K562 (cell line): Measurements from ENCODE around the gene SLCO2B1. TPM values are rescaled to one million over a fixed set of nuclear protein-coding genes. Genes with fewer than 3 reads are reported as not detected.

ENCODE experiments used
- ATAC-seq: fragments of 200-7000 bp; cut with Tn5 transposase; 3 replicates; pipeline ENCODE4 v1.9.1; 2020; ENCODE audit warnings: moderate library complexity
- BruUV-seq: library from RNA; stranded (reverse); fragments of 400-500 nt; replicated peaks from 2 replicates; lab custom pipeline; 2021; lab: Mats Ljungman, UMichigan
- CTCF ChIA-PET: fragments of 300-600 bp; formaldehyde crosslinking; extraction: SDS; loops from one replicate; lab custom pipeline; 2021; ENCODE audit warnings: low intra/inter-chr PET ratio; lab: Yijun Ruan, JAX
- POLR2A ChIA-PET: fragments of 300-600, 350-650 bp; sonication (Branson Sonifier 250); formaldehyde crosslinking; extraction: SDS; loops from one replicate; lab custom pipeline; 2021; ENCODE audit warnings: antibody characterized with exemption, inconsistent platforms; lab: Yijun Ruan, JAX
- DNase-seq, 4 experiments: peaks; one replicate each; pipeline versions ENCODE4 v3.0.0 to v3.0.0-alpha.2; 2011 to 2018; ENCODE audit warnings: low spot score in 3 of 4, mixed read lengths in 3 of 4; ENCODE audit errors: extremely low read depth in 1 of 4
- FAIRE-seq: peaks from 2 replicates; lab custom pipeline; 2011; peaks lifted over from hg19 to GRCh38; lab: Jason Lieb, UNC
- H2AFZ ChIP-seq: 2 replicates; pipeline ENCODE4 v1.6.0; 2011; ENCODE audit warnings: low read depth, low read length, control low read depth, inconsistent platforms
- H3K27ac ChIP-seq: fragments of 200-600 bp; 3 replicates; pipeline ENCODE4 v1.8.0; 2011; ENCODE audit warnings: low read depth, mild to moderate bottlenecking, control low read depth, inconsistent platforms, low read length, moderate library complexity, mixed read lengths; ENCODE audit errors: extremely low read depth
- H3K27me3 ChIP-seq, 2 experiments: fragments of 300-600 bp in 1 of 2; 2 replicates in 1 of 2; 3 replicates in 1 of 2; pipeline versions ENCODE4 v1.6.0 to v1.8.0; 2011; ENCODE audit warnings: inconsistent platforms in 2 of 2, low read length in 2 of 2, mild to moderate bottlenecking in 1 of 2, mixed read lengths in 1 of 2, moderate library complexity in 1 of 2; ENCODE audit not compliant: control insufficient read depth in 2 of 2, insufficient read depth in 2 of 2
- H3K36me3 ChIP-seq: fragments of 300-600 bp; 3 replicates; pipeline ENCODE4 v1.8.0; 2011; ENCODE audit warnings: mild to moderate bottlenecking, low read length, inconsistent platforms; ENCODE audit not compliant: control insufficient read depth, insufficient read depth
- H3K4me1 ChIP-seq, 2 experiments: fragments of 200-600 bp in 1 of 2; replicated peaks in 1 of 2; 2 replicates in 1 of 2; 3 replicates in 1 of 2; pipeline versions ENCODE4 v1.5.1 to v1.8.0; 2011; ENCODE audit warnings: inconsistent platforms in 2 of 2, low read length in 2 of 2, mild to moderate bottlenecking in 1 of 2, mixed read lengths in 1 of 2, moderate library complexity in 1 of 2; ENCODE audit not compliant: control insufficient read depth in 2 of 2, insufficient read depth in 2 of 2
- H3K4me2 ChIP-seq: 2 replicates; pipeline ENCODE4 v1.6.1; 2011; ENCODE audit warnings: low read length, control low read depth, inconsistent platforms, mixed read lengths; ENCODE audit not compliant: insufficient read depth
- H3K4me3 ChIP-seq: fragments of 200-600 bp; sonication (generic), shearing (Covaris generic); 2 replicates; pipeline ENCODE4 v1.5.1; 2016; ENCODE audit warnings: control low read depth, inconsistent platforms
- H3K79me2 ChIP-seq: fragments of 200-600 bp; 3 replicates; pipeline ENCODE4 v1.8.0; 2011; ENCODE audit warnings: low read length, inconsistent platforms; ENCODE audit not compliant: control insufficient read depth, insufficient read depth
- H3K9ac ChIP-seq, 2 experiments: 2 replicates each; pipeline versions ENCODE4 v1.6.0 to v1.6.1; 2011; ENCODE audit warnings: low read depth in 2 of 2, low read length in 2 of 2, control low read depth in 1 of 2, inconsistent platforms in 1 of 2, mild to moderate bottlenecking in 1 of 2, mixed read lengths in 1 of 2; ENCODE audit not compliant: insufficient read depth in 1 of 2
- H3K9me1 ChIP-seq: one replicate; pipeline ENCODE4 v1.6.0; 2011; ENCODE audit warnings: inconsistent platforms, mild to moderate bottlenecking, low read length, moderate library complexity; ENCODE audit not compliant: control insufficient read depth, insufficient read depth
- H3K9me3 ChIP-seq: replicated peaks from 2 replicates; pipeline ENCODE4 v1.5.1; 2011; ENCODE audit warnings: low read depth, low read length, inconsistent platforms; ENCODE audit not compliant: control insufficient read depth, insufficient read depth
- H4K20me1 ChIP-seq: replicated peaks from 2 replicates; pipeline ENCODE4 v1.6.1; 2011; ENCODE audit warnings: low read length, inconsistent platforms, mixed read lengths; ENCODE audit not compliant: control insufficient read depth, insufficient read depth
- GABPB1 ChIP-seq: sonication (generic); formaldehyde crosslinking; IDR thresholded peaks from 2 replicates; pipeline ENCODE4 v1.8.0; 2022; ENCODE audit warnings: mild to moderate bottlenecking, missing genetic modification reagents
- STAG1 ChIP-seq: sonication (generic); formaldehyde crosslinking; IDR thresholded peaks from 2 replicates; pipeline ENCODE4 v1.5.0; 2020; ENCODE audit warnings: missing genetic modification reagents, borderline replicate concordance
- ZNF444 ChIP-seq: fragments of 250-450 bp; sonication (Bioruptor Pico); IDR thresholded peaks from 2 replicates; pipeline ENCODE4 v1.4.0; 2020; ENCODE audit warnings: mild to moderate bottlenecking, moderate library complexity
- WGBS: fragments of 100-300 bp; shearing (Covaris generic); methylation state at CpG from one replicate; pipeline ENCODE4 v1.1.6; 2016; ENCODE audit warnings: low coverage, mixed read lengths; ENCODE audit not compliant: insufficient coverage; ENCODE audit errors: missing lambda C conversion rate; 5-methylcytosine and 5-hydroxymethylcytosine counted together
- in situ Hi-C: fragments of 300-500 bp; cut with MboI; formaldehyde crosslinking; loops from 4 replicates; pipeline ENCODE4 v1.15.0; 2018; ENCODE audit warnings: inconsistent platforms, mixed read lengths
- intact Hi-C: fragments of 100-400 bp; cut with micrococcal nuclease; formaldehyde crosslinking; loops from 2 replicates; pipeline ENCODE4 v1.14.2; 2022
- polyA plus RNA-seq, 8 experiments: library from polyadenylated mRNA; depleted of rRNA in 4 of 8; stranded (reverse) in 5 of 8; unstranded in 3 of 8; fragments of >200 nt; fragmentation: Nextera tagmentation in 2 of 8; fragmentation: Illumina TruSeq in 1 of 8; extraction: Ambion mirVana in 2 of 8; extraction: Trizol in 1 of 8; gene quantifications; 2 replicates each; pipeline versions ENCODE4 v1.2.1 to v1.2.3, GENCODE V29; 2011 to 2014; ENCODE audit warnings: inconsistent platforms in 1 of 8, missing spikeins in 1 of 8
- total RNA-seq, 7 experiments: library from RNA; depleted of rRNA in 6 of 7; stranded (reverse); fragments of >200 nt in 6 of 7; fragmentation: Illumina TruSeq in 2 of 7; extraction: Trizol in 2 of 7; gene quantifications; 2 replicates each; pipeline versions ENCODE4 v1.2.1 to v1.2.3, GENCODE V29; 2011 to 2021; ENCODE audit warnings: low replicate concordance in 1 of 7
- TF ChIP-seq, protein P1 (sequence below): fragments of 450-650 bp; IDR thresholded peaks from 2 replicates; pipeline ENCODE4 v1.6.1; 2017; ENCODE audit warnings: antibody characterized with exemption
- TF ChIP-seq, protein P2 (sequence below): fragments of 250-450 bp; sonication (Bioruptor Pico); IDR thresholded peaks from 2 replicates; pipeline ENCODE4 v1.5.0; 2021
- TF ChIP-seq, protein P3 (sequence below), 2 experiments: fragments of 150-350 bp in 1 of 2; IDR thresholded peaks; 2 replicates each; pipeline ENCODE4 v1.6.1; 2012 to 2016; ENCODE audit warnings: low read depth in 2 of 2, low read length in 2 of 2, mild to moderate bottlenecking in 1 of 2, moderate library complexity in 1 of 2
- TF ChIP-seq, protein P4 (sequence below), 3 experiments: IDR thresholded peaks in 2 of 3; conservative IDR thresholded peaks in 1 of 3; 2 replicates each; pipeline ENCODE4 v1.5.1; 2011 to 2012; ENCODE audit warnings: low read length in 3 of 3, mild to moderate bottlenecking in 3 of 3, control low read depth in 2 of 3, improper control_type of control experiment in 1 of 3, inconsistent platforms in 1 of 3, low read depth in 1 of 3, mixed read lengths in 1 of 3, moderate library complexity in 1 of 3; ENCODE audit not compliant: insufficient read depth in 2 of 3
- TF ChIP-seq, protein P5 (sequence below): fragments of 450-650 bp; formaldehyde crosslinking; IDR thresholded peaks from 2 replicates; pipeline ENCODE4 v1.4.0; 2020; ENCODE audit warnings: mild to moderate bottlenecking, moderate library complexity

The SLCO2B1 gene
- total and polyA plus RNA-seq, 9 of the 15 experiments (the other 6 are each of a cell fraction or from before 2014, with no cell fraction given): 0.70 to 14.7 (median 7.6) TPM

DNA sequence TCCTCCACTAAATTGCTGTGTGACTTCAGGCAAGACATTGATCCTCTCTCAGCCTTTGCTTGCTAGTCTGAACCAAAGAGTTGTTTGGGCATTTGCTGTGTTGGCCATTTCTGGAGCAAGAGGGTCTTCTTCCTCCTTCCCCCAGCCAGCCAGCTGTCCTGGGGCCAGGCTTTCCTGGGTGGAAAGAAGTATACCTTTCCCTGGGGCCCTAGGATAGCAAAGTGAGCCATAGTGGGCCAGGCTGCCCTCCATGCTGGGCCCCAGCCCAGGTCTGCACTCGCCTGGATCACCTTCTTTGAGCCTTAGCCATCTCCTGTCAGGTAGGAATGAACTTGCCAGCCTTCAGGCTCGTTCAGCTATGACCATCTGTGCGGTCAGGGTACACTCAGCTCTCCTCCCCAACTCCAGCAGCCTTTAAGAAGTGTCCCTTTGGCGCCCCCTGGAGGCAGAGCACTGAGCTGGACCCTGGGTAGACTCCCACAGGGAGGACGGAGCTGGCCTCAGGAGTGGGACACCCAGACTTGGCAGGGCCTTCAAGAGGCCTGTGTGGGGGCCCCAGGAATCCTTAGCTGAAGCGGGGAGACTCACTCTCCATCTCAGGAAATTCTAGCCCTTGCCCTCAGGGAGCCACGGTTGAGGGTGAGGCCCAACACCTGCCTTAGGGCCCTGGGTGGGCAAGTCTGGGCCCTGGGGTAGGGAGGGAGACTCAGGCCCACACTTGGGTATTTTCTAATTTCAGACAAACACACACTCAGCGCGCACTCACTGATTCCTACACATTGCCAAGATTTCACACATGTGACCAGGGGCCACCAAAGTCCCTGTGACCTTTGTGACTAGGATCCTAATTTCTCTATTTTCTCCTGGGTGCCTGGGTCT, 54.0 kb downstream of the SLCO2B1 start:
- in situ Hi-C loops (loop anchor here (5.0 to 10.0 kb wide), 2 partner anchors 60 to 178 kb away; no protein-coding TSS in a partner anchor), intact Hi-C loops (loop anchor here (1.0 to 5.0 kb wide), 4 partner anchors 42 to 276 kb away; no protein-coding TSS in a partner anchor)
- FAIRE-seq: peak; percentile 85
- BruUV-seq: no TSS peak
- H2AFZ ChIP-seq: no peak overlapping the region
- H3K9me1 ChIP-seq: no peaks in the 10 kb centered on the region
- H3K9ac ChIP-seq: no peak overlapping the region
- peak; percentile 99 for ATAC-seq
- H4K20me1 ChIP-seq: peaks cover 15% of the 10 kb centered on the region; the same call in 1 of the 2 replicates
- H3K79me2 ChIP-seq: no peaks in the 10 kb centered on the region
- H3K4me1 ChIP-seq: peaks cover 6 to 10% of the 10 kb centered on the region in 2 experiments
- no peaks in the 10 kb centered on the region for H3K36me3 ChIP-seq
- H3K4me2 ChIP-seq: no peak overlapping the region
- peak; percentile 87 to 92 (median 90) for DNase-seq
- 3% methylated on average over 9 of the region's 9 CpGs for WGBS
- CTCF ChIA-PET: interaction anchor here (0.5 to 3.4 kb wide), 7 partner anchors 37 to 276 kb away, joined by 3 to 29 read pairs (median 3); no protein-coding TSS in a partner anchor
- no peaks in the 10 kb centered on the region; a peak in 1 of 5 replicates for H3K27me3 ChIP-seq
- H3K4me3 ChIP-seq: no peak overlapping the region
- H3K27ac ChIP-seq: no peak overlapping the region
- no peaks in the 10 kb centered on the region for H3K9me3 ChIP-seq
- POLR2A ChIA-PET: interaction anchor here (0.6 to 1.6 kb wide), 5 partner anchors 9 to 455 kb away, joined by 3 to 5 read pairs (median 4); no protein-coding TSS in a partner anchor
- TF ChIP-seq, protein P1, sequence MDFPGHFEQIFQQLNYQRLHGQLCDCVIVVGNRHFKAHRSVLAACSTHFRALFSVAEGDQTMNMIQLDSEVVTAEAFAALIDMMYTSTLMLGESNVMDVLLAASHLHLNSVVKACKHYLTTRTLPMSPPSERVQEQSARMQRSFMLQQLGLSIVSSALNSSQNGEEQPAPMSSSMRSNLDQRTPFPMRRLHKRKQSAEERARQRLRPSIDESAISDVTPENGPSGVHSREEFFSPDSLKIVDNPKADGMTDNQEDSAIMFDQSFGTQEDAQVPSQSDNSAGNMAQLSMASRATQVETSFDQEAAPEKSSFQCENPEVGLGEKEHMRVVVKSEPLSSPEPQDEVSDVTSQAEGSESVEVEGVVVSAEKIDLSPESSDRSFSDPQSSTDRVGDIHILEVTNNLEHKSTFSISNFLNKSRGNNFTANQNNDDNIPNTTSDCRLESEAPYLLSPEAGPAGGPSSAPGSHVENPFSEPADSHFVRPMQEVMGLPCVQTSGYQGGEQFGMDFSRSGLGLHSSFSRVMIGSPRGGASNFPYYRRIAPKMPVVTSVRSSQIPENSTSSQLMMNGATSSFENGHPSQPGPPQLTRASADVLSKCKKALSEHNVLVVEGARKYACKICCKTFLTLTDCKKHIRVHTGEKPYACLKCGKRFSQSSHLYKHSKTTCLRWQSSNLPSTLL: no peak
- TF ChIP-seq GABPB1: peak; percentile 49; the same call in 1 of the 2 replicates
- TF ChIP-seq, protein P2, sequence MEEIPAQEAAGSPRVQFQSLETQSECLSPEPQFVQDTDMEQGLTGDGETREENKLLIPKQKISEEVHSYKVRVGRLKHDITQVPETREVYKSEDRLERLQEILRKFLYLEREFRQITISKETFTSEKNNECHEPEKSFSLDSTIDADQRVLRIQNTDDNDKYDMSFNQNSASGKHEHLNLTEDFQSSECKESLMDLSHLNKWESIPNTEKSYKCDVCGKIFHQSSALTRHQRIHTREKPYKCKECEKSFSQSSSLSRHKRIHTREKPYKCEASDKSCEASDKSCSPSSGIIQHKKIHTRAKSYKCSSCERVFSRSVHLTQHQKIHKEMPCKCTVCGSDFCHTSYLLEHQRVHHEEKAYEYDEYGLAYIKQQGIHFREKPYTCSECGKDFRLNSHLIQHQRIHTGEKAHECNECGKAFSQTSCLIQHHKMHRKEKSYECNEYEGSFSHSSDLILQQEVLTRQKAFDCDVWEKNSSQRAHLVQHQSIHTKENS (CRISPR knock-in tag): no peak
- TF ChIP-seq, protein P3, sequence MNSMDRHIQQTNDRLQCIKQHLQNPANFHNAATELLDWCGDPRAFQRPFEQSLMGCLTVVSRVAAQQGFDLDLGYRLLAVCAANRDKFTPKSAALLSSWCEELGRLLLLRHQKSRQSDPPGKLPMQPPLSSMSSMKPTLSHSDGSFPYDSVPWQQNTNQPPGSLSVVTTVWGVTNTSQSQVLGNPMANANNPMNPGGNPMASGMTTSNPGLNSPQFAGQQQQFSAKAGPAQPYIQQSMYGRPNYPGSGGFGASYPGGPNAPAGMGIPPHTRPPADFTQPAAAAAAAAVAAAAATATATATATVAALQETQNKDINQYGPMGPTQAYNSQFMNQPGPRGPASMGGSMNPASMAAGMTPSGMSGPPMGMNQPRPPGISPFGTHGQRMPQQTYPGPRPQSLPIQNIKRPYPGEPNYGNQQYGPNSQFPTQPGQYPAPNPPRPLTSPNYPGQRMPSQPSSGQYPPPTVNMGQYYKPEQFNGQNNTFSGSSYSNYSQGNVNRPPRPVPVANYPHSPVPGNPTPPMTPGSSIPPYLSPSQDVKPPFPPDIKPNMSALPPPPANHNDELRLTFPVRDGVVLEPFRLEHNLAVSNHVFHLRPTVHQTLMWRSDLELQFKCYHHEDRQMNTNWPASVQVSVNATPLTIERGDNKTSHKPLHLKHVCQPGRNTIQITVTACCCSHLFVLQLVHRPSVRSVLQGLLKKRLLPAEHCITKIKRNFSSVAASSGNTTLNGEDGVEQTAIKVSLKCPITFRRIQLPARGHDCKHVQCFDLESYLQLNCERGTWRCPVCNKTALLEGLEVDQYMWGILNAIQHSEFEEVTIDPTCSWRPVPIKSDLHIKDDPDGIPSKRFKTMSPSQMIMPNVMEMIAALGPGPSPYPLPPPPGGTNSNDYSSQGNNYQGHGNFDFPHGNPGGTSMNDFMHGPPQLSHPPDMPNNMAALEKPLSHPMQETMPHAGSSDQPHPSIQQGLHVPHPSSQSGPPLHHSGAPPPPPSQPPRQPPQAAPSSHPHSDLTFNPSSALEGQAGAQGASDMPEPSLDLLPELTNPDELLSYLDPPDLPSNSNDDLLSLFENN (IDR thresholded peaks at IDR 0.05; ENCODE audit: low read depth in 2 of 2, low read length in 2 of 2): no peak
- peak; percentile 76 for TF ChIP-seq STAG1 (CRISPR knock-in tag)
- TF ChIP-seq, protein P4, sequence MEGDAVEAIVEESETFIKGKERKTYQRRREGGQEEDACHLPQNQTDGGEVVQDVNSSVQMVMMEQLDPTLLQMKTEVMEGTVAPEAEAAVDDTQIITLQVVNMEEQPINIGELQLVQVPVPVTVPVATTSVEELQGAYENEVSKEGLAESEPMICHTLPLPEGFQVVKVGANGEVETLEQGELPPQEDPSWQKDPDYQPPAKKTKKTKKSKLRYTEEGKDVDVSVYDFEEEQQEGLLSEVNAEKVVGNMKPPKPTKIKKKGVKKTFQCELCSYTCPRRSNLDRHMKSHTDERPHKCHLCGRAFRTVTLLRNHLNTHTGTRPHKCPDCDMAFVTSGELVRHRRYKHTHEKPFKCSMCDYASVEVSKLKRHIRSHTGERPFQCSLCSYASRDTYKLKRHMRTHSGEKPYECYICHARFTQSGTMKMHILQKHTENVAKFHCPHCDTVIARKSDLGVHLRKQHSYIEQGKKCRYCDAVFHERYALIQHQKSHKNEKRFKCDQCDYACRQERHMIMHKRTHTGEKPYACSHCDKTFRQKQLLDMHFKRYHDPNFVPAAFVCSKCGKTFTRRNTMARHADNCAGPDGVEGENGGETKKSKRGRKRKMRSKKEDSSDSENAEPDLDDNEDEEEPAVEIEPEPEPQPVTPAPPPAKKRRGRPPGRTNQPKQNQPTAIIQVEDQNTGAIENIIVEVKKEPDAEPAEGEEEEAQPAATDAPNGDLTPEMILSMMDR (IDR thresholded peaks at IDR 0.05 in 2 of 3, conservative IDR thresholded peaks at IDR 0.05 in 1 of 3; ENCODE audit: insufficient read depth in 2 of 3, low read depth in 1 of 3, low read length in 3 of 3): peak; percentile 94 to 96 (median 94)
- TF ChIP-seq ZNF444 (CRISPR knock-in tag): no peak
- TF ChIP-seq, protein P5, sequence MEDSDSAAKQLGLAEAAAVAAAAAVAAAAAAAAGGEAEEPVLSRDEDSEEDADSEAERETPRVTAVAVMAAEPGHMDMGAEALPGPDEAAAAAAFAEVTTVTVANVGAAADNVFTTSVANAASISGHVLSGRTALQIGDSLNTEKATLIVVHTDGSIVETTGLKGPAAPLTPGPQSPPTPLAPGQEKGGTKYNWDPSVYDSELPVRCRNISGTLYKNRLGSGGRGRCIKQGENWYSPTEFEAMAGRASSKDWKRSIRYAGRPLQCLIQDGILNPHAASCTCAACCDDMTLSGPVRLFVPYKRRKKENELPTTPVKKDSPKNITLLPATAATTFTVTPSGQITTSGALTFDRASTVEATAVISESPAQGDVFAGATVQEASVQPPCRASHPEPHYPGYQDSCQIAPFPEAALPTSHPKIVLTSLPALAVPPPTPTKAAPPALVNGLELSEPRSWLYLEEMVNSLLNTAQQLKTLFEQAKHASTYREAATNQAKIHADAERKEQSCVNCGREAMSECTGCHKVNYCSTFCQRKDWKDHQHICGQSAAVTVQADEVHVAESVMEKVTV: peak; percentile 84
